ENCODE measurements around the gene KCNT1. TPM values are rescaled to one million over a fixed set of nuclear protein-coding genes. Genes with fewer than 3 reads are reported as not detected.

The KCNT1 gene
- total RNA-seq, 2 donors from 2014 or later, result 0.48 TPM; not detected in 1

DNA sequence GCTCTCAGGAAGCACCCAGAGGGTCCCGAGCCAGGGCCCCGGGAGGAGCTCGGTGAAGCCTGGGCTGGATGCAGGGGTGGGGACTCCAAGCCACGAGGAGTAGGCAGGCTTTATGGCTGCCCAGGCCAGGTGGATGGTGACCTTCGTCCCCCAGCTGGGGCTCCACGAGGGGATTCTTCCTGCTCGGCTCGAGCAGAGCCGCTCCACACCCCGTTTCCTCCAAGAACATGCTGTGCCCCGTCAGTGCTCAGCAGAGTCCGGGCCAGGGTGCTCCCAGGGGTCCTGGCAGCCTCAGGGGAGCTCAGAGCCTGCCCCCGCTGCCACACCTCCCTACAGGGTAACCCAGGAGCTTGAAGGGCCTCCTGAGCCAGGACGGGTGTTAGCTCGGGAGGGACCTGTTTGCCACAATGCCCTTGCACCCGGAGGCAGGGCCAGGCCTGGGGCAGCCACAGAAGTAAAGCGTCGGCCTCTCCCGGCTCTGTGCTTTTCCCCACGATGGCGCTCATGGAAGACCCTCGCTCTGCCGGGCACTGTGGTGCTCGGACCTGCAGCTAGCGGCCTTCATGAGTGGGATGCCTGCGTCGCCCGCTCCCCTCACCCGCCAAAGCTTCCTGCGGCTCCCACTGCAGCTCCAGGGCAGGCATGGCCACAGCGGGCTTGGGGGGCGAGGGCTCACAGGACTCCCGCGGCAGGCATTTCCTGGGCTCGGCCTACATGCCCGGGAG lies 86.8 kb downstream of the KCNT1 start:
- no peaks in the 10 kb centered on the region for H3K27me3 ChIP-seq

DNA sequence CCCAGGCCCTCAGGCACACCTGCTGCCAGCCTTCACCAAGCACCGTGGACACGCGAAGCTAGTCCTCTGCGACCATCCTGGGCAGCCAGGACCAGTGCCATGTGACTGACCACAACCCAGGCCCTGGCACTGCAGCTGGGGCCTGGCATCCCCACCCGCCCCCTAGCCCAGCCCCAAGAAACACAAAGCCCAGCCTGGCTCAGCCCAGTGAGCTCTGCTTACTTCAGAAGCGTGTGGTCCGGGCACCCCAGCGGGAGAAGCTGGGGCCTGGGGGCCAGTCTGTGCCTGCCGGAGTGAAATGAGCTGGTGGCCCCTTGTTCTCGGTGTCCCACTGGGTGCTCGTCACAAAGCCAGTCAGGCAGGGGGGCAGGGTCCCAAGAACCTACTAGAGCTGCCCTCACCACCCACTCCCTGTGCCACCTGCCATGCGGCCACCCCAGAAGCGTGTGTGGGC lies 87.9 kb downstream of the KCNT1 start:
- DNase-seq (ENCODE audit: low spot score), result no peak
- no peak overlapping the region for H3K27ac ChIP-seq
- TF ChIP-seq, protein P1, sequence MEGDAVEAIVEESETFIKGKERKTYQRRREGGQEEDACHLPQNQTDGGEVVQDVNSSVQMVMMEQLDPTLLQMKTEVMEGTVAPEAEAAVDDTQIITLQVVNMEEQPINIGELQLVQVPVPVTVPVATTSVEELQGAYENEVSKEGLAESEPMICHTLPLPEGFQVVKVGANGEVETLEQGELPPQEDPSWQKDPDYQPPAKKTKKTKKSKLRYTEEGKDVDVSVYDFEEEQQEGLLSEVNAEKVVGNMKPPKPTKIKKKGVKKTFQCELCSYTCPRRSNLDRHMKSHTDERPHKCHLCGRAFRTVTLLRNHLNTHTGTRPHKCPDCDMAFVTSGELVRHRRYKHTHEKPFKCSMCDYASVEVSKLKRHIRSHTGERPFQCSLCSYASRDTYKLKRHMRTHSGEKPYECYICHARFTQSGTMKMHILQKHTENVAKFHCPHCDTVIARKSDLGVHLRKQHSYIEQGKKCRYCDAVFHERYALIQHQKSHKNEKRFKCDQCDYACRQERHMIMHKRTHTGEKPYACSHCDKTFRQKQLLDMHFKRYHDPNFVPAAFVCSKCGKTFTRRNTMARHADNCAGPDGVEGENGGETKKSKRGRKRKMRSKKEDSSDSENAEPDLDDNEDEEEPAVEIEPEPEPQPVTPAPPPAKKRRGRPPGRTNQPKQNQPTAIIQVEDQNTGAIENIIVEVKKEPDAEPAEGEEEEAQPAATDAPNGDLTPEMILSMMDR (IDR thresholded peaks at IDR 0.05), result no peak
- no peaks in the 10 kb centered on the region for H3K9me3 ChIP-seq
- no peak overlapping the region for H3K4me3 ChIP-seq
- H3K36me3 ChIP-seq, result no peaks in the 10 kb centered on the region
- no peaks in the 10 kb centered on the region for H3K4me1 ChIP-seq
- no peaks in the 10 kb centered on the region for H3K27me3 ChIP-seq

More for the DNA sequence above, 86.8 kb downstream of the KCNT1 start:
- TF ChIP-seq, protein P1 (IDR thresholded peaks at IDR 0.05), result no peak
- Histone ChIP-seq H3K36me3 (no peaks in the 10 kb centered on the region), H3K27ac (no peak overlapping the region), H3K4me3 (no peak overlapping the region), H3K4me1 (no peaks in the 10 kb centered on the region), H3K9me3 (no peaks in the 10 kb centered on the region)
- no peak for DNase-seq (ENCODE audit: low spot score)

DNA sequence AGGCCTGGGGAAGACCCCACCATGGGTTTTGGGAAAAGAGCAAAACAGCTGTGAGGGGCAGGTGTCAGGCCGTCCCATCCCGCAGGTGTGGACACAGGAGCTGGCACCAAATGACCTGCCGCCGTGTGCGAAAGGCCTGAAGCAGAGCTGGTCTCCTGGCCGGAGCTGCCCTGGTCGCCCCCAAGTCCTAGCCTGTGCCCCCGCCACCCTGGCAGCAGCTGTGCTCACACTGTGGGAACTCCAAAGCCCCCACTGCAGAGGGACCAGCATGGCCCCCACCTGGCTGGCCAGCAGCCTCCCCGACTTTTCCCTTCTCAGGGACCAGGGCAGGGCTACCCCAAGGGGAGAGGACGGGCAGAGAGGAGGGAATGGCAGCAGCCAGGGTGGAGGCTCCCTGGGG lies 88.4 kb downstream of the KCNT1 start:
- TF ChIP-seq, protein P1 (IDR thresholded peaks at IDR 0.05), result no peak
- no peak for DNase-seq (ENCODE audit: low spot score)
- Histone ChIP-seq H3K4me3 (no peak overlapping the region), H3K4me1 (no peaks in the 10 kb centered on the region), H3K9me3 (no peaks in the 10 kb centered on the region), H3K27ac (no peak overlapping the region), H3K36me3 (no peaks in the 10 kb centered on the region), H3K27me3 (no peaks in the 10 kb centered on the region)

DNA sequence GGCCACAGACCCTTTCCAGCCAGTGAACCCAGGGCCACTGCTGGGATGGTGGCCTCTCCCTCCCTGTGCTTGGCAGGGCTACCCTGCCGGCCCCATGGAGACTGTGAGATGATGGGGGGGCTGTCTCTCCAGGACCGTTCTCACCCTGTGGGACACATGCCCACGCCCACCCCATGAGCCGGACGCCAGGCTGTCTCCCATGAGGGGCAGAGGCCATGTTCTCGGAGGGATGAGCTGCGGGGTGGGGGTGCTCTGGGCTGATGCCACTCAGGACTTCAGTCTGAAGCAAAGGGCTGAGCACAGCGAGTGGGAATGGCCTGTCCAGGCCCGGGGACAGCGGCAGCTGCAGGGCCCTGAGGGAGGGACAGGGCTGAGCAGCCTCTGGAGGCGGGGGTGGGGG lies 88.9 kb downstream of the KCNT1 start:
- H3K36me3 ChIP-seq, result no peaks in the 10 kb centered on the region
- H3K4me1 ChIP-seq, result no peaks in the 10 kb centered on the region
- no peak for DNase-seq (ENCODE audit: low spot score)
- TF ChIP-seq, protein P1 (IDR thresholded peaks at IDR 0.05), result no peak
- H3K27me3 ChIP-seq, result no peaks in the 10 kb centered on the region
- H3K9me3 ChIP-seq, result no peaks in the 10 kb centered on the region
- no peak overlapping the region for H3K27ac ChIP-seq
- H3K4me3 ChIP-seq, result no peak overlapping the region

DNA sequence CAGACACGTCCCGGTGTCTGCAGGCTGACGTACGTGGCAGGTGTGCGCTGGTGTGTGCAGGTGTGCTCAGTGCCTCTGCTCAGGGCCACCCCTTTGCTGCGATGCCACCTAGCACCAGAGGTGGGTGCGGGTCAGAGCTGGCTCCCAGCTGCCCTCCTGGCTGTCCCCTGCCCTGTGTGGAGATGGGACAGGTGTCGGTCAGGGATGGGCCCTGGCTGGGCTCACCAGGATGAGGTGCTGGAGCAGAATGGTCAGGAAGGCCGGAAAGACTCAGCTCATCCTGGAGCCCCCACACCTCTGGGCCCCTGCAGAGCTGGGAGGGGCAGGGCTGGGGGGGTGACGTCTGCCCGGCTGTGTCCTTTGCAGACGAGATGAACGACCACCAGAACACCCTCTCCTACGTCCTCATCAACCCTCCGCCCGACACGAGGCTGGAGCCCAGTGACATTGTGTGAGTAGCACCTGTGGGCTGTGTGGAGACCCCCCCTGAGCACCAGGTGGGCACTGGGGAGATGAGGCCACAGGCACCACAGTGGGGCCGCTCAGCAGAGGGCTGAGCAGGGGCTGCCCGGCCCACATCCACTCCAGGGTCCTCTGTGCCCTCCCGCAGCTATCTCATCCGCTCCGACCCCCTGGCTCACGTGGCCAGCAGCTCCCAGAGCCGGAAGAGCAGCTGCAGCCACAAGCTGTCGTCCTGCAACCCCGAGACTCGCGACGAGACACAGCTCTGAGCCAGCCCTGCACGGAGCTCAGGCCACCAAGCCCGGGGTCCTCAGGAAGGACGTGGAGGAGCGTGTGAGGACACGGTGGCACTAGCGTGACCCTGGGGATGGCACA lies 89.7 kb downstream of the KCNT1 start:
- Histone ChIP-seq H3K4me1 (no peaks in the 10 kb centered on the region), H3K9me3 (no peaks in the 10 kb centered on the region), H3K4me3 (no peak overlapping the region), H3K36me3 (no peaks in the 10 kb centered on the region), H3K27ac (no peak overlapping the region), H3K27me3 (no peaks in the 10 kb centered on the region)
- DNase-seq (ENCODE audit: low spot score), result no peak
- TF ChIP-seq, protein P1 (IDR thresholded peaks at IDR 0.05), result no peak
